ENCODE measurements around the gene GIGYF2. TPM values are rescaled to one million over a fixed set of nuclear protein-coding genes. Genes with fewer than 3 reads are reported as not detected.

The GIGYF2 gene
- total RNA-seq, 1 experiment from 2014 or later = 60.6 TPM

- TF ChIP-seq CEBPB (IDR thresholded peaks at IDR 0.05; ENCODE audit: low read depth) = no peak
- no peak for TF ChIP-seq POLR2AphosphoS5 (IDR thresholded peaks at IDR 0.05; ENCODE audit: low read depth, low read length)
Measured at GRCh38 chr2:232838406-232838874, 141.3 kb downstream of the GIGYF2 start (continued).

DNA sequence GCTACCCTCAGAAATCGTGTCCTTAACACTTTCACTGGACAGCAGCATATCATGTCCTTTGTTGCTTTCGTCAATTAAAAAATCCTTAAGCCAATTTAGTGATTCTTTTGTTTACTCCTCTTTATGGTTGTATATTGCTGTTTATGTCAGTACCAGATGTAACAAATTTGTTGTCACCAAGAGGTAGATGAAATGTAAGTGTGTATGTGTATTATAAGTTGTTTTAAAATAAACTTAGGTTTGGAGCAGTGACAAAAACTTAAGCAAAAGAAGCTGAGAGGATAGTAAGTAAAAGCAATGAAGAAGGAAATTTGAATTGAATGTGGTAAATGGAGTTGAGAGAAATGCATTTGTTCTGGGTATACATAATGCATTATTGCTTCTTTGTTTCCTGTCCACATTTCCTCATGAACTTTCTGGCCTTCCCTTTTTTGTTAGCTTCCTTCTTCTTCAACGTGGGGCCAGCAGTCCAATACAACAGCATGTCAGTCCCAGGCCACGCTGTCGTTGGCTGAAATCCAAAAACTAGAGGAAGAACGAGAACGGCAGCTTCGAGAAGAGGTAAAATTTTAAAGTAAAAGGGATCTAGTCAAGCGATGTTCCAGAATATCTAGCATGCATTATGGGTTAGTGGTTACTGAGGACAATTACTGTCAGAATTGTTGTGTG is 142.4 kb downstream of the GIGYF2 start:
- Histone ChIP-seq H3K4me3 (replicated peaks in 1 of 2; ENCODE audit: low read depth in 1 of 2, low read length in 2 of 2) (no peak overlapping the region), H3K4me1 (ENCODE audit: control insufficient read depth in 1 of 2, insufficient read depth in 2 of 2, low read length in 2 of 2) (peaks cover 12 to 41% of the 10 kb centered on the region in 2 experiments), H3K27me3 (ENCODE audit: insufficient read depth, low read length) (no peaks in the 10 kb centered on the region), H3K9me3 (ENCODE audit: control insufficient read depth in 1 of 2, insufficient read depth in 1 of 2, low read depth in 1 of 2, low read length in 2 of 2) (no peaks in the 10 kb centered on the region), H3K9me2 (ENCODE audit: insufficient read depth) (no peaks in the 10 kb centered on the region), H3K27ac (ENCODE audit: low read depth, low read length) (no peak overlapping the region), H3K9ac (ENCODE audit: low read length) (no peak overlapping the region), H3K79me2 (ENCODE audit: insufficient read depth, low read length) (peaks cover 19% of the 10 kb centered on the region; the same call in 1 of the 2 replicates), H4K20me1 (ENCODE audit: insufficient read depth) (no peaks in the 10 kb centered on the region; the same call in 1 of the 2 replicates), H2AFZ (ENCODE audit: low read depth, low read length, poor library complexity, severe bottlenecking) (no peak overlapping the region), H3K4me2 (ENCODE audit: low read length) (no peak overlapping the region), H3K36me3 (ENCODE audit: control insufficient read depth in 1 of 2, insufficient read depth in 2 of 2, low read length in 2 of 2) (peaks cover 13 to 16% of the 10 kb centered on the region in 2 experiments)
- intact Hi-C loops (cut with micrococcal nuclease) = loop anchor here (10.0 kb wide), 1 partner anchor 235 kb away; no protein-coding TSS in a partner anchor
- TF ChIP-seq EGR1 (IDR thresholded peaks at IDR 0.05; ENCODE audit: low read depth) = no peak
- BruUV-seq (replicated peaks) = no TSS peak
- ATAC-seq (no peak), DNase-seq (ENCODE audit: low read depth, low spot score) (no peak)
- POLR2A ChIA-PET = no interaction called here
- CTCF ChIA-PET = no interaction called here
- RAD21 ChIA-PET (ENCODE audit: low non-redundant PET in 1 of 2, low total read pairs in 2 of 2, uncharacterized antibody in 2 of 2, unreplicated experiment in 2 of 2) = no interaction called here

DNA sequence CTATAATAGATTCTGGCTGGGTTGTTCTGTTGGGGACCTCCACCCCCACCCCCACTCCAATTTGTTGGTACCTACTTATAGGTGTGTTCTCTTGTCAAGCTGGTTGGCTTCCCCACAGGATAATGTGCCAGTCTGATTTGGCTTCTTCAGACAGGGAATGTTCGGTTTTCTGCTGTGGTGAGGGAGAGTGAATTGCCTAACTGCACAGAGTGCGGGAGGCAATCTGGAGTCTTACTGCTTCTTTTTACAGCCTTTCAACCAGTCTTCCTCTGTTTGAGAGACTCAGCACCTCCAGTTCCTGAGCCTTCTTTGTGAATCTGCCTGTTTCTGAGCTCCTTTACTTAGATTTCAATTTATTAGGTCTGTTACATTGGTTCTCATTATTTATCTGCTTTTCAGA is 145.6 kb downstream of the GIGYF2 start:
- no TSS peak for BruUV-seq (replicated peaks)
- TF ChIP-seq ELF1 (IDR thresholded peaks at IDR 0.05; ENCODE audit: borderline replicate concordance, low read depth) (no peak), FOSL1 (IDR thresholded peaks at IDR 0.05; ENCODE audit: low read depth) (no peak), TCF7L2 (IDR thresholded peaks at IDR 0.05; ENCODE audit: borderline replicate concordance, extremely low read depth, insufficient read depth, insufficient read length) (no peak), JUND (IDR thresholded peaks at IDR 0.05) (no peak), POLR2A (IDR thresholded peaks at IDR 0.05; ENCODE audit: borderline replicate concordance, extremely low read depth, insufficient read depth, insufficient read length) (no peak), ZFX (IDR thresholded peaks at IDR 0.05) (no peak), EZH2 (IDR thresholded peaks at IDR 0.05) (no peak), EGR1 (IDR thresholded peaks at IDR 0.05; ENCODE audit: low read depth) (no peak)
- TF ChIP-seq, protein P1, sequence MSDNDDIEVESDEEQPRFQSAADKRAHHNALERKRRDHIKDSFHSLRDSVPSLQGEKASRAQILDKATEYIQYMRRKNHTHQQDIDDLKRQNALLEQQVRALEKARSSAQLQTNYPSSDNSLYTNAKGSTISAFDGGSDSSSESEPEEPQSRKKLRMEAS (IDR thresholded peaks at IDR 0.05) = no peak
- TF ChIP-seq, protein P2, sequence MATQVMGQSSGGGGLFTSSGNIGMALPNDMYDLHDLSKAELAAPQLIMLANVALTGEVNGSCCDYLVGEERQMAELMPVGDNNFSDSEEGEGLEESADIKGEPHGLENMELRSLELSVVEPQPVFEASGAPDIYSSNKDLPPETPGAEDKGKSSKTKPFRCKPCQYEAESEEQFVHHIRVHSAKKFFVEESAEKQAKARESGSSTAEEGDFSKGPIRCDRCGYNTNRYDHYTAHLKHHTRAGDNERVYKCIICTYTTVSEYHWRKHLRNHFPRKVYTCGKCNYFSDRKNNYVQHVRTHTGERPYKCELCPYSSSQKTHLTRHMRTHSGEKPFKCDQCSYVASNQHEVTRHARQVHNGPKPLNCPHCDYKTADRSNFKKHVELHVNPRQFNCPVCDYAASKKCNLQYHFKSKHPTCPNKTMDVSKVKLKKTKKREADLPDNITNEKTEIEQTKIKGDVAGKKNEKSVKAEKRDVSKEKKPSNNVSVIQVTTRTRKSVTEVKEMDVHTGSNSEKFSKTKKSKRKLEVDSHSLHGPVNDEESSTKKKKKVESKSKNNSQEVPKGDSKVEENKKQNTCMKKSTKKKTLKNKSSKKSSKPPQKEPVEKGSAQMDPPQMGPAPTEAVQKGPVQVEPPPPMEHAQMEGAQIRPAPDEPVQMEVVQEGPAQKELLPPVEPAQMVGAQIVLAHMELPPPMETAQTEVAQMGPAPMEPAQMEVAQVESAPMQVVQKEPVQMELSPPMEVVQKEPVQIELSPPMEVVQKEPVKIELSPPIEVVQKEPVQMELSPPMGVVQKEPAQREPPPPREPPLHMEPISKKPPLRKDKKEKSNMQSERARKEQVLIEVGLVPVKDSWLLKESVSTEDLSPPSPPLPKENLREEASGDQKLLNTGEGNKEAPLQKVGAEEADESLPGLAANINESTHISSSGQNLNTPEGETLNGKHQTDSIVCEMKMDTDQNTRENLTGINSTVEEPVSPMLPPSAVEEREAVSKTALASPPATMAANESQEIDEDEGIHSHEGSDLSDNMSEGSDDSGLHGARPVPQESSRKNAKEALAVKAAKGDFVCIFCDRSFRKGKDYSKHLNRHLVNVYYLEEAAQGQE (IDR thresholded peaks at IDR 0.05; ENCODE audit: low read depth) = no peak
- TF ChIP-seq, protein P3, sequence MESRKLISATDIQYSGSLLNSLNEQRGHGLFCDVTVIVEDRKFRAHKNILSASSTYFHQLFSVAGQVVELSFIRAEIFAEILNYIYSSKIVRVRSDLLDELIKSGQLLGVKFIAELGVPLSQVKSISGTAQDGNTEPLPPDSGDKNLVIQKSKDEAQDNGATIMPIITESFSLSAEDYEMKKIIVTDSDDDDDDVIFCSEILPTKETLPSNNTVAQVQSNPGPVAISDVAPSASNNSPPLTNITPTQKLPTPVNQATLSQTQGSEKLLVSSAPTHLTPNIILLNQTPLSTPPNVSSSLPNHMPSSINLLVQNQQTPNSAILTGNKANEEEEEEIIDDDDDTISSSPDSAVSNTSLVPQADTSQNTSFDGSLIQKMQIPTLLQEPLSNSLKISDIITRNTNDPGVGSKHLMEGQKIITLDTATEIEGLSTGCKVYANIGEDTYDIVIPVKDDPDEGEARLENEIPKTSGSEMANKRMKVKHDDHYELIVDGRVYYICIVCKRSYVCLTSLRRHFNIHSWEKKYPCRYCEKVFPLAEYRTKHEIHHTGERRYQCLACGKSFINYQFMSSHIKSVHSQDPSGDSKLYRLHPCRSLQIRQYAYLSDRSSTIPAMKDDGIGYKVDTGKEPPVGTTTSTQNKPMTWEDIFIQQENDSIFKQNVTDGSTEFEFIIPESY (IDR thresholded peaks at IDR 0.05; ENCODE audit: extremely low read depth, insufficient replicate concordance, low read length) = no peak

More for the DNA sequence above, 145.6 kb downstream of the GIGYF2 start:
- H3K4me2 ChIP-seq (ENCODE audit: low read length) = no peak overlapping the region
- H3K36me3 ChIP-seq (ENCODE audit: control insufficient read depth in 1 of 2, insufficient read depth in 2 of 2, low read length in 2 of 2) = peaks cover 33 to 34% of the 10 kb centered on the region in 2 experiments
- intact Hi-C loops (cut with micrococcal nuclease) = no loop called here
- H3K9ac ChIP-seq (ENCODE audit: low read length) = no peak overlapping the region
- CTCF ChIA-PET = interaction anchor here (1.8 kb wide), 1 partner anchor 10 kb away, joined by 7 read pairs; no protein-coding TSS in a partner anchor
- DNase-seq (ENCODE audit: low read depth, low spot score) (no peak), ATAC-seq (no peak)
- 0 out of 2 replicates have a peak, but pooled peaks cover 10% of the 10 kb centered on the region for H3K79me2 ChIP-seq (ENCODE audit: insufficient read depth, low read length)
- RAD21 ChIA-PET (ENCODE audit: low non-redundant PET in 1 of 2, low total read pairs in 2 of 2, uncharacterized antibody in 2 of 2, unreplicated experiment in 2 of 2) = no interaction called here
- no peak overlapping the region for H2AFZ ChIP-seq (ENCODE audit: low read depth, low read length, poor library complexity, severe bottlenecking)
- H3K9me2 ChIP-seq (ENCODE audit: insufficient read depth) = no peaks in the 10 kb centered on the region
- H3K9me3 ChIP-seq (ENCODE audit: control insufficient read depth in 1 of 2, insufficient read depth in 1 of 2, low read depth in 1 of 2, low read length in 2 of 2) = no peaks in the 10 kb centered on the region
- no peak overlapping the region for H3K27ac ChIP-seq (ENCODE audit: low read depth, low read length)
- no peaks in the 10 kb centered on the region; the same call in 1 of the 2 replicates for H4K20me1 ChIP-seq (ENCODE audit: insufficient read depth)
- peaks cover 12 to 22% of the 10 kb centered on the region in 2 experiments for H3K4me1 ChIP-seq (ENCODE audit: control insufficient read depth in 1 of 2, insufficient read depth in 2 of 2, low read length in 2 of 2)
- POLR2A ChIA-PET = no interaction called here
- no peaks in the 10 kb centered on the region for H3K27me3 ChIP-seq (ENCODE audit: insufficient read depth, low read length)
- H3K4me3 ChIP-seq (replicated peaks in 1 of 2; ENCODE audit: low read depth in 1 of 2, low read length in 2 of 2) = no peak overlapping the region

Data from HCT116 (cell line).